Effector CD8-positive, alpha-beta T cell (primary cell): ENCODE data around the gene PHETA1.

ENCODE experiments used
- DNase-seq: peaks from one replicate; lab custom pipeline; 2025; lab: John Stamatoyannopoulos, UW

The PHETA1 gene

DNA sequence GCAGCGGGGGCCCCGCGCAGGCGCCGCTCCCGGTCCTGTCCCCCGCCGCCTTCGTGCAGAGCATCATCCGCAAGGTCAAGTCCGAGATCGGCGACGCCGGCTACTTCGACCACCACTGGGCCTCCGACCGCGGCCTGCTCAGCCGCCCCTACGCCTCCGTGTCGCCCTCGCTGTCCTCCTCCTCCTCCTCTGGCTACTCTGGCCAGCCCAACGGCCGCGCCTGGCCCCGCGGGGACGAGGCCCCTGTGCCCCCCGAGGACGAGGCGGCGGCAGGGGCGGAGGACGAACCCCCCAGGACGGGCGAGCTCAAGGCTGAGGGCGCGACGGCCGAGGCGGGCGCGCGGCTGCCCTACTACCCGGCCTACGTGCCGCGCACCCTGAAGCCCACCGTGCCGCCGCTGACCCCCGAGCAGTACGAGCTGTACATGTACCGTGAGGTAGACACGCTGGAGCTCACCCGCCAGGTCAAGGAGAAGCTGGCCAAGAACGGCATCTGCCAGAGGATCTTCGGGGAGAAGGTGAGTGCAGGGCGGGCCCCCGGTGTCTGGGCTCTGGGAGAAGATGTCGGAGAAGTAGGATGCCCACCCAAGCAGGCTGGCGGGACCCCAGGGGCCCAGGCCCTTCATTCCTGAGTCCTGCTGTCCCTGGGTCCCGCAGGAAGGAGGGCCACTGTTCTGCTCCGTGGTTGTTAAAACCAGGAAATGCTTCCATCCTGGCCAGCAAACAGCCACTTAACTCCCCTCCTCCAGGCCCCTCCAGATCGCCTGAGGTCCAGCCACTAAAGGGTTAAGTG, 48.4 kb downstream of the PHETA1 start:
- DNase-seq = no peak

DNA sequence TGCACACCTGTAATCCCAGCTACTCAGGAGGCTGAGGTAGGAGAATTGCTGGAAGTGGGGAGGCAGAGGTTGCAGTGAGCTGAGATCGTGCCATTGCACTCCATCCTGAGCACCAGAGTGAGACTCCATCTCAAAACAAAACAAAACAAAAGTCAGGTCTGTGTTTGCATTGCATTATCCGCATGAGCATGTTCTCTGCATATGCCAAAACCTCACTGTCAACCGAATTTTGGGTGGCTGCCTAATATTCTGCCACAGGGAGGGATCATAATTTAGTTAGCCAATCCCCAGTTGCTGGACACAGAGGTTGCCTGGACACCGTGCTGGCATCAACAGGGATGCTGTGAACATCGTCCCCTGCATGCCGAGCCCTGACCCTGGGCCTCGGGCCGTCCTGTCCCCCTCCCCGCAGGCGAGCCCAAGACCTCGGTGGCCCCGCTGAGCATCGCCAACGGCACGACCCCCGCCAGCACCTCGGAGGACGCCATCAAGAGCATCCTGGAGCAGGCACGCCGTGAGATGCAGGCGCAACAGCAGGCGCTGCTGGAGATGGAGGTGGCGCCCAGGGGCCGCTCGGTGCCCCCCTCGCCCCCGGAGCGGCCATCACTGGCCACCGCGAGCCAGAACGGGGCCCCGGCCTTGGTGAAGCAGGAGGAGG, 49.2 kb downstream of the PHETA1 start:
- no peak for DNase-seq

DNA sequence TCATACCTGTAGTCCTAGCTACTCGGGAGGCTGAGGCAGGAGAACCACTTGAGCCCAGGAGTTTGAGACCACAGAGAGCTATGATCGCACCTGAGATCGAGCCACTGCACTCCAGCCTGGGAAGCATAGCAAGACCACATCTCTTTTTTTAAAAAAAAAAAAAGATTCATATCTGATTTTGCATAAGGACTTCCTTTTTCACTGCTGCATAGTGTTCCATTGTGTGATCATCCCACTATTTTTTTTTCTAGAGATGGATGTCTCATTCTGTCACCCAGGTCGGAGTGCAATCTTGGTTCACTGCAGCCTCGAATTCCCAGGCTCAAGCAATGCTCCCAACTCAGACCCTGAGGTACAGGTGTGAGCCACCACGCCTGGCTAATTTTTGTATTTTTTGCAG, 50.4 kb downstream of the PHETA1 start:
- DNase-seq = no peak

DNA sequence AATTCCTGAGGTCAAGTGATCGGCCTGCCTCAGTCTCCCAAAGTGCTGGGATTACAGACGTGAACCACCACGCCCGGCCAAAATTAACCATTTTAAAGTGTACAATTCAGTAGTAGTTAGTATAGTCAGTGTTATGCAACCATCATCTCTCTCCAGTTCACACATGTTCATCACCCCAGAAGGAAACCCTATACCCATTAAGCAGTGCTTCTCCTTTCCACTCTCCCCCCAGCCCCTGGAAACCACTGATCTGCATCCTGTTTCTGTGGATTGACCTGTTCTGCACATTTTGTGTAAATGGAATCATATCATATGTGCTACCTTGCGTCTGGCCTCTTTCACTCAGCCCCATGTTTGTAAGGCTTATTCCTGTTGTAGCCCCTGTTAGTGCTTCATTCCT, 52.2 kb downstream of the PHETA1 start:
- no peak for DNase-seq

DNA sequence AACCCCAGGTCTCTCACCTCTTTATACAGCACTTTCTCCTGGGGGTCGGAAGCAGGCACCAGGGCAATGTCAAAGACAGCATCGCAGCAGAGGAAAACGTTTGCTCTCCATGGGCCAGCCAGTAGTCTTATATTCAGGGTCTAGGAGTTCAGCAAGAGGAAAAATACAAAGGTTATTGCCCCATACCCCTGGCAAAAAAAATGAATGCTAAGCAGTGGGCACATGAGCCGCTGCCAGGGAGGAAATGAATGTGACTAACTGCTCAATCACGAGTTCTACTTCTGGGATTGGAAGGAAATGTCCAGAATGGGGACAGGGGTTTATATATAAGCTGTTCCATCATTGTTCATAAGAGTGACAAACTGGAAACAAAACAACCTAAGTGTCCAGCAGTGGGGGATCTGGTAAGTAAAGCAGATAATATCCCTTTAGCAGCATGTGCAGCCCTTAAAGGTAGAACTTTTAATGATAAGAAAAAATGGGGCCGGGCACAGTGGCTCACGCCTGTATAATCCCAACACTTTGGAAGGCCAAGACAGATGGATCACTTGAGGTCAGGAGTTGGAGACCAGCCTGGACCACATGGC, 53.8 kb downstream of the PHETA1 start:
- DNase-seq = no peak

DNA sequence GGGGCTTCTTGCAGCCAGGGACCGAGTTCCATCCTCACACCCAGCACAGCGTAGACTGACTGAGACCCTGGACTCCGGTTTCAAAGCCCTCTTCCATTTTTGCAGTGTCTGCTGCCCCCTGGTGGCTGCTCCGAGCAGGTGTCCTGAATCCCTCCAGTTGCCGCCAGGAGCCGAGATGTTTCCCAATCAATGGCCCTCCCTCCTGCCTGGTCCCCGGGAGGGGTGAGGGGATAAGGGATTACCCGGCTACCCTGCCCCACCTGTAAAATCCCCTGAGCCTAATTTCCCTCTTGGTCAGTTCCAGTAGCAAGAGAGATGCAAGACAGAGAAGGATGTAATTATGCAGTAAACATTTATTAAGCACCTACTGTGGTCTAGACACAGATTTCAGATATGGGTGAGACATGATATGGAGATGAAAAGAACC, 55.0 kb downstream of the PHETA1 start:
- peak; percentile 69 for DNase-seq

DNA sequence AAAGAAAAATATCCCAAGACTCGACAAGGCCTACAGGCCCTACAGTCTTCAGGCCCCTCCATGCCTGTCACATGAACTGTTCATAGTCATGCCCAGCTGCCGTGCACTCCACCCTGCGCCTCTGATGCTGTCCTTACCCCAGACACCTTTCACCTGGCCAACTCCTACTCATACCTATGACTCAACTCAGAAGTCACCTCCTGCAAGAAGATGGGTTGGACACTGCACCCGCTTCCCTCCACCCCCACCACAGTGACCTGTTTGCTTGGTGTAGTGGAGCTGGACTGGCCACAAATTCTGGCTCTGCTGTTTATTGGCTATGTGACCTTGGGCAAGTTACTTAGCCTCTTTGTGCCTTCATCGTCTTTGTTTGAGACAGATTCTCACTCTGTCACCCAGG, 56.2 kb downstream of the PHETA1 start:
- no peak for DNase-seq

DNA sequence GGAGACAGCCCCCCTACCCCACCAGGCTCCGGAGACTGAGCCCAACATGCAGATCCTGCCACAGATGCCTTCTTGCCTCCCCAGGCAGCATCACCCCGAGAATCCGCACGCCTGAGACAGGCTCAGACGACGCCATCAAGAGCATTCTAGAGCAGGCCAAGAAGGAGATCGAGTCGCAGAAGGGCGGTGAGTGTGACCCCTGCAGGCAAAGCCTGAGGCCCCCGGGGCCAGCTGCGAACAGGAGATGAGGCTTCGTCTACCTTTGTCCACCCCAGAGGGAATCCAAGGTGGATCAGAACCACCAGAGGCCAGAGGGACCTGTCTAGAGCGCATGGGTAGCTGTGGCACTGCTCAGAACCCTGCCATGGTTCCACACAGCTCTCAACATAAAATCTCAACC, 56.9 kb downstream of the PHETA1 start:
- DNase-seq = no peak

DNA sequence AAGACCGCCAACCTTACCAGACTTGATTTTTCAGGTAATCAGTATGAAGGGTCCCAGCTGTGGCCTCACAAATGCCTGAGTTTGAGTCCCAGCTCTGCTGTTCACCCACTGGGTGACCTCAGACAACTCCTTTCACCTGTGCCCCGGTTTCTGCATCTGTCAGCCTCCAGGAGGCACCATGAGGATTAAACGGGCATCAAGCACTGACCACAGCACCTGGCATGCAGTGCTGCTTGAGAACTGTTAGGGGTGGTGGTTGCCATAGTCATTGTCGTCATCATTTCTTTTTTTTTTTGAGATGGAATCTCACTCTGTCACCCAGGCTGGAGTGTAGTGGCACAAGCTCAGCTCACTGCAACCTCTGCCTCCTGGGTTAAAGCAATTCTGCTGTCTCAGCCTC, 57.9 kb downstream of the PHETA1 start:
- DNase-seq = no peak
